Osteocyte (in vitro differentiated cells): ENCODE results near the gene FGF6. TPM values are rescaled to one million over a fixed set of nuclear protein-coding genes. Genes with fewer than 3 reads are reported as not detected.

ENCODE experiments used
- DNase-seq: peaks from one replicate; pipeline ENCODE4 v3.0.0; 2021; ENCODE audit warnings: mixed read lengths; ENCODE audit not compliant: unreplicated experiment; ENCODE audit errors: extremely low spot score
- H3K27ac Mint-ChIP-seq: one replicate; pipeline ENCODE4 v1.8.0; 2021; ENCODE audit warnings: mild to moderate bottlenecking, mixed read lengths; ENCODE audit not compliant: unreplicated experiment
- H3K27me3 Mint-ChIP-seq: one replicate; pipeline ENCODE4 v1.8.0; 2021; ENCODE audit warnings: mixed read lengths; ENCODE audit not compliant: unreplicated experiment
- H3K36me3 Mint-ChIP-seq: one replicate; pipeline ENCODE4 v1.8.0; 2021; ENCODE audit warnings: mixed read lengths; ENCODE audit not compliant: unreplicated experiment
- H3K4me1 Mint-ChIP-seq: one replicate; pipeline ENCODE4 v1.8.0; 2021; ENCODE audit warnings: mixed read lengths; ENCODE audit not compliant: unreplicated experiment
- H3K4me3 Mint-ChIP-seq: one replicate; pipeline ENCODE4 v1.8.0; 2021; ENCODE audit warnings: mild to moderate bottlenecking, moderate library complexity, mixed read lengths; ENCODE audit not compliant: unreplicated experiment
- H3K9me3 Mint-ChIP-seq: one replicate; pipeline ENCODE4 v1.8.0; 2021; ENCODE audit warnings: mixed read lengths; ENCODE audit not compliant: unreplicated experiment
- CTCF ChIP-seq: fragments of 200-600 bp; sonication (generic); IDR thresholded peaks from 2 replicates; pipeline ENCODE4 v1.5.0; 2021; ENCODE audit warnings: antibody characterized with exemption, mild to moderate bottlenecking, moderate library complexity
- total RNA-seq: library from RNA; stranded (reverse); gene quantifications from 2 replicates; pipeline ENCODE4 v1.2.1, GENCODE V29; 2021

FGF6 gene
- total RNA-seq, 1 donor from 2014 or later: not detected

GRCh38 chr12:4451694-4452093 is 6.1 kb upstream of the FGF6 start:
- Mint-ChIP-seq H3K9me3 (no peaks in the 10 kb centered on the region), H3K4me1 (peaks cover 27% of the 10 kb centered on the region), H3K4me3 (no peak overlapping the region), H3K36me3 (no peaks in the 10 kb centered on the region), H3K27me3 (peaks cover 1% of the 10 kb centered on the region), H3K27ac (no peak overlapping the region)
- TF ChIP-seq CTCF: no peak
- DNase-seq: no peak

GRCh38 chr12:4450551-4451112 is 5.0 kb upstream of the FGF6 start:
- Mint-ChIP-seq H3K27me3 (no peaks in the 10 kb centered on the region), H3K9me3 (no peaks in the 10 kb centered on the region), H3K27ac (peak overlapping the region; percentile 73), H3K36me3 (no peaks in the 10 kb centered on the region), H3K4me1 (peaks cover 27% of the 10 kb centered on the region), H3K4me3 (peak overlapping the region; percentile 31)
- no peak for TF ChIP-seq CTCF
- DNase-seq: peak; percentile 78

- Mint-ChIP-seq H3K4me3 (no peak overlapping the region), H3K36me3 (no peaks in the 10 kb centered on the region), H3K4me1 (peaks cover 27% of the 10 kb centered on the region), H3K9me3 (no peaks in the 10 kb centered on the region), H3K27me3 (no peaks in the 10 kb centered on the region), H3K27ac (no peak overlapping the region)
- TF ChIP-seq CTCF: no peak
- peak; percentile 67 for DNase-seq
Observed at GRCh38 chr12:4449851-4450221, 4.2 kb upstream of the FGF6 start.

- H3K36me3 Mint-ChIP-seq: no peaks in the 10 kb centered on the region
- no peak for DNase-seq
- no peaks in the 10 kb centered on the region for H3K9me3 Mint-ChIP-seq
- TF ChIP-seq CTCF: no peak
- H3K4me1 Mint-ChIP-seq: peaks cover 27% of the 10 kb centered on the region
- H3K27ac Mint-ChIP-seq: no peak overlapping the region
- H3K27me3 Mint-ChIP-seq: no peaks in the 10 kb centered on the region
- no peak overlapping the region for H3K4me3 Mint-ChIP-seq
Observed at GRCh38 chr12:4448943-4449850, 3.6 kb upstream of the FGF6 start.

GRCh38 chr12:4448371-4448940 is 2.8 kb upstream of the FGF6 start:
- no peak overlapping the region for H3K4me3 Mint-ChIP-seq
- no peak overlapping the region for H3K27ac Mint-ChIP-seq
- TF ChIP-seq CTCF: no peak
- no peaks in the 10 kb centered on the region for H3K9me3 Mint-ChIP-seq
- no peaks in the 10 kb centered on the region for H3K36me3 Mint-ChIP-seq
- H3K27me3 Mint-ChIP-seq: no peaks in the 10 kb centered on the region
- peaks cover 27% of the 10 kb centered on the region for H3K4me1 Mint-ChIP-seq
- no peak for DNase-seq
